ENCODE data around the gene MYBPC2. TPM values are rescaled to one million over a fixed set of nuclear protein-coding genes. Genes with fewer than 3 reads are reported as not detected.

MYBPC2 gene
- total RNA-seq, 4 donors from 2014 or later: 358 to 988 (median 442) TPM

DNA sequence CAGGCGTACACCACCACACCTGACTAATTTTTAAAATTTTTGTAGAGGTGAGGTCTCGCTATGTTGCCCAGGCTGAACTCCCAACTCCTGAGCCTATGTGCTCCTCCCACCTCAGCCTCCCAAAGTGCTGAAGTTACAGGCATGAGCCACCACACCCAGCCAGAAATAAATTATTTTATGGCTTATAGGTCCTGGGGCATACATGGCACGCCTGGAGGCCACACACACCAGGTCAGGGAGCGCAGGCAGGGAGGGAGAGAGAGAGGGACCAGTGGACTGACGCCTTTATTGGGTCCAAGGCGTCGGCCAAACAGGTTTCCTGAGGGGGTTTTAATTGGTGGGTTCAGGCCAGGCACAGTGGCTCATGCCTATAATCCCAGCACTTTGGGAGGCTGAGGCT, 7.1 kb upstream of the MYBPC2 start:
- in situ Hi-C loops (cut with MboI; ENCODE audit: low sequenced_read_pairs in 4 of 4): no loop called here
- no peak for DNase-seq
- Histone ChIP-seq H3K9me3 (no peaks in the 10 kb centered on the region), H3K36me3 (no peaks in the 10 kb centered on the region), H3K27ac (no peak overlapping the region), H3K27me3 (peaks cover 0 to 5% (median 2%) of the 10 kb centered on the region in 3 donors), H3K4me3 (no peak overlapping the region), H3K4me1 (peaks cover 0 to 7% of the 10 kb centered on the region in 2 donors)
- intact Hi-C loops (cut with DNase I; ENCODE audit: low total_unique reads): no loop called here
- ATAC-seq: no peak
- TF ChIP-seq POLR2A (IDR thresholded peaks at IDR 0.05): no peak
- TF ChIP-seq, protein P1, sequence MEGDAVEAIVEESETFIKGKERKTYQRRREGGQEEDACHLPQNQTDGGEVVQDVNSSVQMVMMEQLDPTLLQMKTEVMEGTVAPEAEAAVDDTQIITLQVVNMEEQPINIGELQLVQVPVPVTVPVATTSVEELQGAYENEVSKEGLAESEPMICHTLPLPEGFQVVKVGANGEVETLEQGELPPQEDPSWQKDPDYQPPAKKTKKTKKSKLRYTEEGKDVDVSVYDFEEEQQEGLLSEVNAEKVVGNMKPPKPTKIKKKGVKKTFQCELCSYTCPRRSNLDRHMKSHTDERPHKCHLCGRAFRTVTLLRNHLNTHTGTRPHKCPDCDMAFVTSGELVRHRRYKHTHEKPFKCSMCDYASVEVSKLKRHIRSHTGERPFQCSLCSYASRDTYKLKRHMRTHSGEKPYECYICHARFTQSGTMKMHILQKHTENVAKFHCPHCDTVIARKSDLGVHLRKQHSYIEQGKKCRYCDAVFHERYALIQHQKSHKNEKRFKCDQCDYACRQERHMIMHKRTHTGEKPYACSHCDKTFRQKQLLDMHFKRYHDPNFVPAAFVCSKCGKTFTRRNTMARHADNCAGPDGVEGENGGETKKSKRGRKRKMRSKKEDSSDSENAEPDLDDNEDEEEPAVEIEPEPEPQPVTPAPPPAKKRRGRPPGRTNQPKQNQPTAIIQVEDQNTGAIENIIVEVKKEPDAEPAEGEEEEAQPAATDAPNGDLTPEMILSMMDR (IDR thresholded peaks at IDR 0.05 in 4 of 5, conservative IDR thresholded peaks at IDR 0.05 in 1 of 5): no peak

DNA sequence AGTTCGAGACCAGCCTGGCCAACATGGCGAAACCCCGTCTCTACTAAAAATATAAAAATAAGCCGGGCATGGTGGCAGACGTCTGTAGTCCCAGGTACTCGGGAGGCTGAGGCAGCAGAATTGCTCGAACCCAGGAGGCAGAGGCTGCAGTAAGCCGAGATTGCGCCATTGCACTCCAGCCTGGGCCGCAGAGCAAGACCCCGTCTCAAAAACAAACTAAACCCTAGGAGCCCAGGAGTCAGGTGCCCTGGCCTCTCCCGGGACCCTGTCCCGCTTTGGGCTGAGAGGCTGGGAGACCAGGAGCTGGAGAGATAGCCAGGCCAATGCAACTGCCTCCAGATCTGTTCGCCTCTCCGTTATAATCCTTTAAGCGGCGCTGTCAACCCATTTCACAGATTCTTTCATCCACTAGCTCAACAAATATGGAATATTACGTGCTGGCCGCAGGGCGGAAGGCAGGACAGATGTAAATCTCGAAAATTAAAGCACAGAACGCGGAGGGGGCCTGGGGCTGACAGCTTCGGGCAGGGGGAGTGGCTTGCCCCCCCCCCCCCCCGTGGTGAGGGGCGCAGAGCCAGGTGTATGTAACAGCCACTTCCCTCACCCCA, 5.3 kb upstream of the MYBPC2 start:
- Histone ChIP-seq H3K4me3 (peak overlapping the region; percentile 18 to 48 (median 29)), H3K27ac (peak overlapping the region; percentile 78 to 94 (median 81)), H3K36me3 (no peaks in the 10 kb centered on the region), H3K4me1 (peaks cover 5 to 13% of the 10 kb centered on the region in 2 donors), H3K9me3 (no peaks in the 10 kb centered on the region), H3K27me3 (peaks cover 0 to 5% (median 4%) of the 10 kb centered on the region in 3 donors)
- intact Hi-C loops (cut with DNase I; ENCODE audit: low total_unique reads) (no loop called here), in situ Hi-C loops (cut with MboI; ENCODE audit: low sequenced_read_pairs in 4 of 4) (no loop called here)
- DNase-seq (no peak), ATAC-seq (no peak)
- TF ChIP-seq POLR2A (IDR thresholded peaks at IDR 0.05): no peak
- TF ChIP-seq, protein P1 (IDR thresholded peaks at IDR 0.05 in 4 of 5, conservative IDR thresholded peaks at IDR 0.05 in 1 of 5): no peak

DNA sequence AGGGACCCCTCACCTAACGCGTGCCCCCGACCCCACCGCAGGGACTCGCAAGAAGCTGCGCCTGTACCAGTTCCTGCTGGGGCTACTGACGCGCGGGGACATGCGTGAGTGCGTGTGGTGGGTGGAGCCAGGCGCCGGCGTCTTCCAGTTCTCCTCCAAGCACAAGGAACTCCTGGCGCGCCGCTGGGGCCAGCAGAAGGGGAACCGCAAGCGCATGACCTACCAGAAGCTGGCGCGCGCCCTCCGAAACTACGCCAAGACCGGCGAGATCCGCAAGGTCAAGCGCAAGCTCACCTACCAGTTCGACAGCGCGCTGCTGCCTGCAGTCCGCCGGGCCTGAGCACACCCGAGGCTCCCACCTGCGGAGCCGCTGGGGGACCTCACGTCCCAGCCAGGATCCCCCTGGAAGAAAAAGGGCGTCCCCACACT, 4.7 kb upstream of the MYBPC2 start:
- H3K4me1 ChIP-seq: peaks cover 10 to 17% of the 10 kb centered on the region in 2 donors
- H3K4me3 ChIP-seq: peak overlapping the region; percentile 18 to 48 (median 29)
- TF ChIP-seq POLR2A (IDR thresholded peaks at IDR 0.05): peak; percentile 64 to 65
- TF ChIP-seq, protein P1 (IDR thresholded peaks at IDR 0.05 in 4 of 5, conservative IDR thresholded peaks at IDR 0.05 in 1 of 5): no peak
- ATAC-seq (peak; percentile 54 to 67), DNase-seq (peak; percentile 87 to 97)
- in situ Hi-C loops (cut with MboI; ENCODE audit: low sequenced_read_pairs in 4 of 4): no loop called here
- intact Hi-C loops (cut with DNase I; ENCODE audit: low total_unique reads): loop anchor here (2.0 kb wide), 1 partner anchor 51 kb away; the partner anchor contains the start of gene NR1H2
- no peaks in the 10 kb centered on the region for H3K36me3 ChIP-seq
- no peaks in the 10 kb centered on the region for H3K9me3 ChIP-seq
- H3K27me3 ChIP-seq: peaks cover 4 to 10% (median 10%) of the 10 kb centered on the region in 3 donors
- peak overlapping the region; percentile 78 to 94 (median 81) for H3K27ac ChIP-seq

DNA sequence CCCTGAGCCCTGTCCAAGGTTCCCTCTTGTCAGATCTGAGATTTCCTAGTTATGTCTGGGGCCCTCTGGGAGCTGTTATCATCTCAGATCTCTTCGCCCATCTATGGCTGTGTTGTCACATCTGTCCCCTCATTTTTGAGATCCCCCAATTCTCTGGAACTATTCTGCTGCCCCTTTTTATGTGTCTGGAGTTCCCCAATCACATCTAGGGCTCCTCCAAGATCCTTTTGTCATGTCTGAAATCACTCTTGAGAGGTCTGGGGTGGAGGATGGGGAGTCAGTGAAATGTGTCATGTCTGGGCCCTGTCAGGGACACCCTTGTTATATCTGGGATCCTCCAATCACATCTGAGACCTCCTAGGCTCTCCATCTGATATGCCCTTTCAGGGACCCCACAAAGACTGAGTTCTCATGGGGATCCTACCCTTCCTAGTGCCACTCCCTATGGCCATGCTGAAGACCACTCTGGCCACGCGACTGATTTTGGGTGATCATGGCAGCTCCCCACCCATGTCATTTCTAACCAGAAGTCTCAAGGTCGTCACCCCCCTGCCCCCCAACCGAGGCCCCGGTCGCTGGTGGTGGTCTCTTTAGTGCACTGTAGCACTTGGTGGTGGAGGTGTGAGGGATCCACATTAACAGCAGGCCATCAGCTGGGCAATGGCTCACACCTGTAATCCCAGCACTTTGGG, 3.8 kb upstream of the MYBPC2 start:
- no peak for ATAC-seq
- no peak for DNase-seq
- Histone ChIP-seq H3K27ac (peak overlapping the region; percentile 78 to 94 (median 81)), H3K27me3 (peaks cover 4 to 10% (median 10%) of the 10 kb centered on the region in 3 donors), H3K4me1 (peaks cover 12 to 17% of the 10 kb centered on the region in 2 donors), H3K4me3 (no peak overlapping the region), H3K9me3 (no peaks in the 10 kb centered on the region), H3K36me3 (no peaks in the 10 kb centered on the region)
- no peak for TF ChIP-seq POLR2A (IDR thresholded peaks at IDR 0.05)
- TF ChIP-seq, protein P1 (IDR thresholded peaks at IDR 0.05 in 4 of 5, conservative IDR thresholded peaks at IDR 0.05 in 1 of 5): no peak
- intact Hi-C loops (cut with DNase I; ENCODE audit: low total_unique reads): loop anchor here (2.0 kb wide), 1 partner anchor 52 kb away; the partner anchor contains the start of gene NR1H2
- in situ Hi-C loops (cut with MboI; ENCODE audit: low sequenced_read_pairs in 4 of 4): no loop called here
